Uterus (tissue), 2 donors: ENCODE data around the gene BCAS3.

Source experiments
- POLR2A ChIP-seq, 2 donors: fragments of 450-650 bp; IDR thresholded peaks; one replicate each; pipeline ENCODE4 v1.6.1; 2016; ENCODE audit warnings: antibody characterized with exemption in 2 of 2, mild to moderate bottlenecking in 1 of 2, moderate library complexity in 1 of 2
- TF ChIP-seq, protein P1 (sequence below), 4 experiments: fragments of 200-600 bp in 2 of 4; fragments of 450-650 bp in 2 of 4; sonication (generic) in 2 of 4; IDR thresholded peaks; one replicate each; pipeline ENCODE4 v1.5.1; 2016 to 2019; ENCODE audit warnings: antibody characterized with exemption in 4 of 4, mild to moderate bottlenecking in 2 of 4, moderate library complexity in 1 of 4

GRCh38 chr17:61214753-61215152 is 537.1 kb downstream of the BCAS3 start:
- TF ChIP-seq, protein P1, sequence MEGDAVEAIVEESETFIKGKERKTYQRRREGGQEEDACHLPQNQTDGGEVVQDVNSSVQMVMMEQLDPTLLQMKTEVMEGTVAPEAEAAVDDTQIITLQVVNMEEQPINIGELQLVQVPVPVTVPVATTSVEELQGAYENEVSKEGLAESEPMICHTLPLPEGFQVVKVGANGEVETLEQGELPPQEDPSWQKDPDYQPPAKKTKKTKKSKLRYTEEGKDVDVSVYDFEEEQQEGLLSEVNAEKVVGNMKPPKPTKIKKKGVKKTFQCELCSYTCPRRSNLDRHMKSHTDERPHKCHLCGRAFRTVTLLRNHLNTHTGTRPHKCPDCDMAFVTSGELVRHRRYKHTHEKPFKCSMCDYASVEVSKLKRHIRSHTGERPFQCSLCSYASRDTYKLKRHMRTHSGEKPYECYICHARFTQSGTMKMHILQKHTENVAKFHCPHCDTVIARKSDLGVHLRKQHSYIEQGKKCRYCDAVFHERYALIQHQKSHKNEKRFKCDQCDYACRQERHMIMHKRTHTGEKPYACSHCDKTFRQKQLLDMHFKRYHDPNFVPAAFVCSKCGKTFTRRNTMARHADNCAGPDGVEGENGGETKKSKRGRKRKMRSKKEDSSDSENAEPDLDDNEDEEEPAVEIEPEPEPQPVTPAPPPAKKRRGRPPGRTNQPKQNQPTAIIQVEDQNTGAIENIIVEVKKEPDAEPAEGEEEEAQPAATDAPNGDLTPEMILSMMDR (IDR thresholded peaks at IDR 0.05): no peak
- TF ChIP-seq POLR2A (IDR thresholded peaks at IDR 0.05): no peak
